K562 (cell line): ENCODE data around the gene BEST2. TPM values are rescaled to one million over a fixed set of nuclear protein-coding genes. Genes with fewer than 3 reads are reported as not detected.
A peak's percentile ranks its signal among the peaks of the same experiment; 100 is the strongest.

ENCODE experiments used
- DIDO1 ChIP-seq: fragments of 450-650 bp; IDR thresholded peaks from 2 replicates; pipeline ENCODE4 v1.6.1; 2016; ENCODE audit warnings: low read depth, missing biosample characterization, missing genetic modification characterization
- ETV1 ChIP-seq: fragments of 450-650 bp; conservative IDR thresholded peaks from 2 replicates; pipeline ENCODE4 v1.6.1; 2016; ENCODE audit warnings: missing genetic modification characterization, control low read depth, low read depth, missing compliant biosample characterization
- GTF2A2 ChIP-seq: IDR thresholded peaks from 2 replicates; pipeline ENCODE4 v1.6.1; 2016; ENCODE audit warnings: mild to moderate bottlenecking, missing genetic modification characterization, missing compliant biosample characterization
- JUN ChIP-seq, 2 experiments: sonication (generic) in 1 of 2; formaldehyde crosslinking in 1 of 2; IDR thresholded peaks; 2 replicates each; pipeline versions ENCODE4 v1.6.1 to v1.8.0; 2012 to 2022; ENCODE audit warnings: borderline replicate concordance in 2 of 2, mild to moderate bottlenecking in 2 of 2, improper control_type of control experiment in 1 of 2, low read depth in 1 of 2, low read length in 1 of 2, missing genetic modification reagents in 1 of 2
- MTF1 ChIP-seq: fragments of 250-450 bp; sonication (Bioruptor Pico); IDR thresholded peaks from 2 replicates; pipeline ENCODE4 v1.9.0; 2021; ENCODE audit warnings: moderate library complexity, mild to moderate bottlenecking, inconsistent platforms, borderline replicate concordance
- POLR2H ChIP-seq: IDR thresholded peaks from 2 replicates; pipeline ENCODE4 v1.6.1; 2016; ENCODE audit warnings: missing genetic modification characterization, low read depth, mild to moderate bottlenecking, control low read depth, missing compliant biosample characterization, moderate library complexity
- RCOR1 ChIP-seq, 2 experiments: IDR thresholded peaks; 2 replicates each; pipeline ENCODE4 v1.6.1; 2012; ENCODE audit warnings: low read depth in 2 of 2, low read length in 2 of 2, borderline replicate concordance in 1 of 2, improper control_type of control experiment in 1 of 2
- SRSF3 ChIP-seq: fragments of 200-400 bp; formaldehyde crosslinking; IDR thresholded peaks from 2 replicates; pipeline ENCODE4 v1.6.1; 2016; ENCODE audit warnings: mild to moderate bottlenecking, low read length, moderate library complexity; ENCODE audit not compliant: insufficient read depth
- TCFL5 ChIP-seq: fragments of 250-450 bp; sonication (Bioruptor Pico); conservative IDR thresholded peaks from 2 replicates; pipeline ENCODE4 v1.6.1; 2021; ENCODE audit warnings: mild to moderate bottlenecking, moderate library complexity, matching md5 sums
- XRCC5 ChIP-seq: fragments of 200-400 bp; formaldehyde crosslinking; IDR thresholded peaks from 2 replicates; pipeline ENCODE4 v1.6.1; 2017; ENCODE audit warnings: low read depth, mild to moderate bottlenecking, low read length
- ZFX ChIP-seq: sonication (generic); formaldehyde crosslinking; IDR thresholded peaks from 2 replicates; pipeline ENCODE4 v1.8.0; 2022; ENCODE audit warnings: mild to moderate bottlenecking, missing genetic modification reagents, moderate library complexity
- ZNF165 ChIP-seq: fragments of 250-450 bp; sonication (Bioruptor Pico); IDR thresholded peaks from 2 replicates; pipeline ENCODE4 v1.4.0; 2020; ENCODE audit warnings: borderline replicate concordance
- ZNF174 ChIP-seq: fragments of 250-450 bp; sonication (Bioruptor Pico); IDR thresholded peaks from 2 replicates; pipeline ENCODE4 v1.4.0; 2020; ENCODE audit warnings: mild to moderate bottlenecking
- ZNF224 ChIP-seq: sonication (generic); formaldehyde crosslinking; IDR thresholded peaks from 2 replicates; pipeline ENCODE4 v1.8.0; 2022; ENCODE audit warnings: mild to moderate bottlenecking, missing genetic modification reagents
- ZNF274 ChIP-seq: IDR thresholded peaks from 2 replicates; pipeline ENCODE4 v1.6.1; 2011; ENCODE audit warnings: low read depth, mild to moderate bottlenecking, low read length, moderate library complexity, borderline replicate concordance
- ZNF561 ChIP-seq: fragments of 450-650 bp; formaldehyde crosslinking; conservative IDR thresholded peaks from 2 replicates; pipeline ENCODE4 v1.4.0; 2020; ENCODE audit warnings: mild to moderate bottlenecking, moderate library complexity
- ZNF764 ChIP-seq: fragments of 250-450 bp; sonication (Bioruptor Pico); IDR thresholded peaks from 2 replicates; pipeline ENCODE4 v1.4.0; 2020; ENCODE audit warnings: low read depth, mild to moderate bottlenecking, moderate library complexity
- ZNF77 ChIP-seq: fragments of 250-450 bp; sonication (Bioruptor Pico); IDR thresholded peaks from 2 replicates; pipeline ENCODE4 v1.5.0; 2020
- polyA plus RNA-seq, 8 experiments: library from polyadenylated mRNA; depleted of rRNA in 4 of 8; stranded (reverse) in 5 of 8; unstranded in 3 of 8; fragments of >200 nt; fragmentation: Nextera tagmentation in 2 of 8; fragmentation: Illumina TruSeq in 1 of 8; extraction: Ambion mirVana in 2 of 8; extraction: Trizol in 1 of 8; gene quantifications; 2 replicates each; pipeline versions ENCODE4 v1.2.1 to v1.2.3, GENCODE V29; 2011 to 2014; ENCODE audit warnings: inconsistent platforms in 1 of 8, missing spikeins in 1 of 8
- total RNA-seq, 7 experiments: library from RNA; depleted of rRNA in 6 of 7; stranded (reverse); fragments of >200 nt in 6 of 7; fragmentation: Illumina TruSeq in 2 of 7; extraction: Trizol in 2 of 7; gene quantifications; 2 replicates each; pipeline versions ENCODE4 v1.2.1 to v1.2.3, GENCODE V29; 2011 to 2021; ENCODE audit warnings: low replicate concordance in 1 of 7
- TF ChIP-seq, protein P1 (sequence below), 2 experiments: fragments of 150-350 bp in 1 of 2; IDR thresholded peaks; 2 replicates each; pipeline ENCODE4 v1.6.1; 2012 to 2016; ENCODE audit warnings: low read depth in 2 of 2, low read length in 2 of 2, mild to moderate bottlenecking in 1 of 2, moderate library complexity in 1 of 2
- TF ChIP-seq, protein P2 (sequence below): fragments of 450-650 bp; formaldehyde crosslinking; IDR thresholded peaks from 2 replicates; pipeline ENCODE4 v1.4.0; 2020; ENCODE audit warnings: mild to moderate bottlenecking, moderate library complexity
- TF ChIP-seq, protein P3 (sequence below): sonication (generic); formaldehyde crosslinking; IDR thresholded peaks from 2 replicates; pipeline ENCODE4 v1.8.1; 2022; ENCODE audit warnings: missing genetic modification reagents

Gene BEST2
- total and polyA plus RNA-seq, 9 of the 15 experiments (the other 6 are each of a cell fraction or from before 2014, with no cell fraction given) = not detected

GRCh38 chr19:12806242-12807081 is 54.9 kb downstream of the BEST2 start, which contains the start of gene RNASEH2A (continued):
- TF ChIP-seq JUN (IDR thresholded peaks at IDR 0.05; ENCODE audit: borderline replicate concordance, low read depth, low read length) = peak; percentile 59
- no peak; the same call in 1 of the 2 replicates for TF ChIP-seq JUN (CRISPR knock-in tag; IDR thresholded peaks at IDR 0.05; ENCODE audit: borderline replicate concordance)
- peak; percentile 40 for TF ChIP-seq XRCC5
- no peak for TF ChIP-seq ZNF224 (CRISPR knock-in tag)
- no peak for TF ChIP-seq SRSF3
- no peak; the same call in 1 of the 2 replicates for TF ChIP-seq DIDO1 (tag)
- no peak for TF ChIP-seq MTF1 (CRISPR knock-in tag)
- TF ChIP-seq ZNF561 (CRISPR knock-in tag) = no peak
- TF ChIP-seq, protein P1, sequence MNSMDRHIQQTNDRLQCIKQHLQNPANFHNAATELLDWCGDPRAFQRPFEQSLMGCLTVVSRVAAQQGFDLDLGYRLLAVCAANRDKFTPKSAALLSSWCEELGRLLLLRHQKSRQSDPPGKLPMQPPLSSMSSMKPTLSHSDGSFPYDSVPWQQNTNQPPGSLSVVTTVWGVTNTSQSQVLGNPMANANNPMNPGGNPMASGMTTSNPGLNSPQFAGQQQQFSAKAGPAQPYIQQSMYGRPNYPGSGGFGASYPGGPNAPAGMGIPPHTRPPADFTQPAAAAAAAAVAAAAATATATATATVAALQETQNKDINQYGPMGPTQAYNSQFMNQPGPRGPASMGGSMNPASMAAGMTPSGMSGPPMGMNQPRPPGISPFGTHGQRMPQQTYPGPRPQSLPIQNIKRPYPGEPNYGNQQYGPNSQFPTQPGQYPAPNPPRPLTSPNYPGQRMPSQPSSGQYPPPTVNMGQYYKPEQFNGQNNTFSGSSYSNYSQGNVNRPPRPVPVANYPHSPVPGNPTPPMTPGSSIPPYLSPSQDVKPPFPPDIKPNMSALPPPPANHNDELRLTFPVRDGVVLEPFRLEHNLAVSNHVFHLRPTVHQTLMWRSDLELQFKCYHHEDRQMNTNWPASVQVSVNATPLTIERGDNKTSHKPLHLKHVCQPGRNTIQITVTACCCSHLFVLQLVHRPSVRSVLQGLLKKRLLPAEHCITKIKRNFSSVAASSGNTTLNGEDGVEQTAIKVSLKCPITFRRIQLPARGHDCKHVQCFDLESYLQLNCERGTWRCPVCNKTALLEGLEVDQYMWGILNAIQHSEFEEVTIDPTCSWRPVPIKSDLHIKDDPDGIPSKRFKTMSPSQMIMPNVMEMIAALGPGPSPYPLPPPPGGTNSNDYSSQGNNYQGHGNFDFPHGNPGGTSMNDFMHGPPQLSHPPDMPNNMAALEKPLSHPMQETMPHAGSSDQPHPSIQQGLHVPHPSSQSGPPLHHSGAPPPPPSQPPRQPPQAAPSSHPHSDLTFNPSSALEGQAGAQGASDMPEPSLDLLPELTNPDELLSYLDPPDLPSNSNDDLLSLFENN (IDR thresholded peaks at IDR 0.05; ENCODE audit: low read depth in 2 of 2, low read length in 2 of 2) = no peak
- TF ChIP-seq, protein P2, sequence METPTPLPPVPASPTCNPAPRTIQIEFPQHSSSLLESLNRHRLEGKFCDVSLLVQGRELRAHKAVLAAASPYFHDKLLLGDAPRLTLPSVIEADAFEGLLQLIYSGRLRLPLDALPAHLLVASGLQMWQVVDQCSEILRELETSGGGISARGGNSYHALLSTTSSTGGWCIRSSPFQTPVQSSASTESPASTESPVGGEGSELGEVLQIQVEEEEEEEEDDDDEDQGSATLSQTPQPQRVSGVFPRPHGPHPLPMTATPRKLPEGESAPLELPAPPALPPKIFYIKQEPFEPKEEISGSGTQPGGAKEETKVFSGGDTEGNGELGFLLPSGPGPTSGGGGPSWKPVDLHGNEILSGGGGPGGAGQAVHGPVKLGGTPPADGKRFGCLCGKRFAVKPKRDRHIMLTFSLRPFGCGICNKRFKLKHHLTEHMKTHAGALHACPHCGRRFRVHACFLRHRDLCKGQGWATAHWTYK (CRISPR knock-in tag) = 0 out of 2 replicates have a peak, but pooled peaks have one; percentile 26
- TF ChIP-seq, protein P3, sequence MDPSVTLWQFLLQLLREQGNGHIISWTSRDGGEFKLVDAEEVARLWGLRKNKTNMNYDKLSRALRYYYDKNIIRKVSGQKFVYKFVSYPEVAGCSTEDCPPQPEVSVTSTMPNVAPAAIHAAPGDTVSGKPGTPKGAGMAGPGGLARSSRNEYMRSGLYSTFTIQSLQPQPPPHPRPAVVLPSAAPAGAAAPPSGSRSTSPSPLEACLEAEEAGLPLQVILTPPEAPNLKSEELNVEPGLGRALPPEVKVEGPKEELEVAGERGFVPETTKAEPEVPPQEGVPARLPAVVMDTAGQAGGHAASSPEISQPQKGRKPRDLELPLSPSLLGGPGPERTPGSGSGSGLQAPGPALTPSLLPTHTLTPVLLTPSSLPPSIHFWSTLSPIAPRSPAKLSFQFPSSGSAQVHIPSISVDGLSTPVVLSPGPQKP (CRISPR knock-in tag) = no peak
- TF ChIP-seq GTF2A2 (tag) = no peak
- TF ChIP-seq POLR2H (tag) = no peak; the same call in 1 of the 2 replicates
- no peak for TF ChIP-seq ZNF165 (CRISPR knock-in tag)
- peak; percentile 67 for TF ChIP-seq ETV1 (tag)
- TF ChIP-seq TCFL5 (CRISPR knock-in tag) = no peak
- 0 out of 4 replicates have a peak, but pooled peaks of 1 of the 2 experiments have one; percentile 20 for TF ChIP-seq RCOR1 (IDR thresholded peaks at IDR 0.05; ENCODE audit: borderline replicate concordance in 1 of 2, low read depth in 2 of 2, low read length in 2 of 2)
- TF ChIP-seq ZNF764 (CRISPR knock-in tag) = no peak
- no peak for TF ChIP-seq ZNF174 (CRISPR knock-in tag)
- TF ChIP-seq ZNF77 = no peak
- TF ChIP-seq ZFX (CRISPR knock-in tag) = peak; percentile 92
- TF ChIP-seq ZNF274 = no peak
